Epithelial cell of proximal tubule (primary cell): ENCODE results near the gene UMODL1. TPM values are rescaled to one million over a fixed set of nuclear protein-coding genes. Genes with fewer than 3 reads are reported as not detected.

ENCODE experiments used
- DNase-seq: peaks from one replicate; pipeline ENCODE4 v3.0.0-alpha.2; 2011; ENCODE audit warnings: low read depth
- H3K4me3 ChIP-seq: 2 replicates; pipeline ENCODE4 v1.5.1; 2011; ENCODE audit warnings: low read depth, mild to moderate bottlenecking, low read length
- total RNA-seq: library from RNA; depleted of rRNA; stranded (reverse); fragments of >200 nt; gene quantifications from 2 replicates; pipeline ENCODE4 v1.2.3, GENCODE V29; 2015
- TF ChIP-seq, protein P1 (sequence below): conservative IDR thresholded peaks from 2 replicates; pipeline ENCODE4 v1.5.1; 2012; ENCODE audit warnings: low read depth, mild to moderate bottlenecking, low read length

Gene UMODL1
- total RNA-seq, 1 donor from 2014 or later, result not detected

DNA sequence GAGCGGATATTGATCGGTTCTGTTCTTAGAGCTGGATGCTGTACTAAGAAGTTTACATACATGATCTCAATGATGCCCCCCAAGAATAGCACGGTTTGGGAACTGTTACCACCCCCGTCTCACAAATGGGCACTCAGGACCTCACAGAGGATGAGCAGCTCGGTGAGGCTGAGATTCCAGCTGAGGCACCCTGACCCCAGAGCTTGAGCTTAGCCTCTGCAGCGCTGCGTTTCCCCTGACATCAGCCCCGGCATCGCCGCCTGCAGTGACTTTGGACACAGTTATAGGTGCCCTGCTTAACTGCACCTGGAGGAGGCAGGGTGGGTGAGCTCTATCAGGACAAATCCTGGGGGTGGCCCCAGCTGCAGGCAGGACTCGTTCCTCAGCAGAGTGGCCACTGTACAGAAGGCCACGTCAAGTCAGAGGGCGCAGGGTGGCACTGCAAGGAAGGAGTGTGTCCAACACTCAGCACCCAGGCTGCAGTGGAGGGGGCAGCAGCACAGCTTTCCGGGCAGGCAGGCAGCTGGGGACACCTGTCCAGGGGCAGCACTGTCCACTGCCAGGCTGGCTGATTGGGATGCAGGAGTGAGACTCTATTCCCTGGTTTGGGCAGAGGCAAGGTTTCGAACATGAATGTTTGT lies 82.0 kb downstream of the UMODL1 start:
- no peak for DNase-seq
- H3K4me3 ChIP-seq, result no peak overlapping the region
- TF ChIP-seq, protein P1, sequence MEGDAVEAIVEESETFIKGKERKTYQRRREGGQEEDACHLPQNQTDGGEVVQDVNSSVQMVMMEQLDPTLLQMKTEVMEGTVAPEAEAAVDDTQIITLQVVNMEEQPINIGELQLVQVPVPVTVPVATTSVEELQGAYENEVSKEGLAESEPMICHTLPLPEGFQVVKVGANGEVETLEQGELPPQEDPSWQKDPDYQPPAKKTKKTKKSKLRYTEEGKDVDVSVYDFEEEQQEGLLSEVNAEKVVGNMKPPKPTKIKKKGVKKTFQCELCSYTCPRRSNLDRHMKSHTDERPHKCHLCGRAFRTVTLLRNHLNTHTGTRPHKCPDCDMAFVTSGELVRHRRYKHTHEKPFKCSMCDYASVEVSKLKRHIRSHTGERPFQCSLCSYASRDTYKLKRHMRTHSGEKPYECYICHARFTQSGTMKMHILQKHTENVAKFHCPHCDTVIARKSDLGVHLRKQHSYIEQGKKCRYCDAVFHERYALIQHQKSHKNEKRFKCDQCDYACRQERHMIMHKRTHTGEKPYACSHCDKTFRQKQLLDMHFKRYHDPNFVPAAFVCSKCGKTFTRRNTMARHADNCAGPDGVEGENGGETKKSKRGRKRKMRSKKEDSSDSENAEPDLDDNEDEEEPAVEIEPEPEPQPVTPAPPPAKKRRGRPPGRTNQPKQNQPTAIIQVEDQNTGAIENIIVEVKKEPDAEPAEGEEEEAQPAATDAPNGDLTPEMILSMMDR, result no peak

DNA sequence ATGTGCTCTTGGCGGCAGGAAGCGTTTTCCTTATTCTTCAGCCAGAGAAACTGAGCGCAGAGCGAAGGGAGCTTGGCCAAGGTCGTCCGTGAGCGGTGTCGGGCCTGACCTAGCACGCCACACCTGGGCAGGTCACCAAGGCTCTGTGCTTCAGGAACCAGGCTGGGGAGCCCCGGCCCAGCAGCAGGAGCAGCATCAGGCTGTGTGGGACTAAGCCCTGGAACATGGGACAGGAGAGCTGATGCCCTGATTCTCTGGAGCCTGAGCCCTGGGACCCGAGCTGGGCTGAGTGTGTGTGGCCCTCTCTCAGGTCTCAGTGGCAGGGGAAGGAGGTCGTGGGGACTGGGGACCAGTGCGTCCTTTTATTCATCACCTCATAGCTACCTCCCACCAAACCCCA lies 82.6 kb downstream of the UMODL1 start:
- DNase-seq, result no peak
- no peak overlapping the region for H3K4me3 ChIP-seq
- TF ChIP-seq, protein P1, result no peak

DNA sequence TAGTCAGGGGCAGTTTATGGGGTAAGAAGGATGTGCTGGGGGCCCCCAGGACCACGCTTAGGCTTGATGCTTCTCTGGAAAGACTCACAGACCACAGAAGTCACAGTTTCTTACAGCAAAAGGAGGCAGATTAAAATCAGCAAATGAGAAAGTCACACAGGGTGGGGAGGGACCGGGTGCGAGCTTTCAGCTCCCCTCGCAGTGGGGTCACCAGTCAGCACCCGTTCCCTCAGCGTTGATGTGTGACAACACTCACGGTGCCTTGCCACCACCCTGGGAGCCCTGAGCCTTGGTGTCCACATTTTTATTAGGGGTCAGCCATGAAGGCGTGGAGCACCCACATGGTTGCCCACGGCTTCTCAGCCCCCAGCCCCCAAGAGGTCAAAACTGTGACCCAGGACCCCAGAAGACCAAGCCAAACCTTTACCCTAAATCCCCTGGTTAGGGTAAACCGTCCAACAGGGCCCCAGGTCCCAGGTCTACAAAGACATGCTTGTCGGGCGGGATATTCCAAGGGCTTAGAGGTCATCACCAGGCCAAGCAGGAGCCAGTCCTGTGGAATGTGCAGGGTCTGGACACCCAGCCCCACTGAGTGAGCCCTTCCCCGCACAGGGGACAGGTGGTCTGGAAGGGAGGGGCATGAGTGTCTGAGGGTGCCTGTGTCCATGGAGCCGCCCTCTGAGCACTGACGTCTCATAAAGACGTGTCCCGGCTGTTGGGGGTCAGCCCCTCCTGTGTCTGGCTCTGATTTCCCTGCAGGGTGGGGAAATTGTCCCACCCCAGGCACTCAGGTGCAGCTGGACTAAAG lies 83.3 kb downstream of the UMODL1 start:
- TF ChIP-seq, protein P1, result no peak
- no peak overlapping the region for H3K4me3 ChIP-seq
- DNase-seq, result no peak

DNA sequence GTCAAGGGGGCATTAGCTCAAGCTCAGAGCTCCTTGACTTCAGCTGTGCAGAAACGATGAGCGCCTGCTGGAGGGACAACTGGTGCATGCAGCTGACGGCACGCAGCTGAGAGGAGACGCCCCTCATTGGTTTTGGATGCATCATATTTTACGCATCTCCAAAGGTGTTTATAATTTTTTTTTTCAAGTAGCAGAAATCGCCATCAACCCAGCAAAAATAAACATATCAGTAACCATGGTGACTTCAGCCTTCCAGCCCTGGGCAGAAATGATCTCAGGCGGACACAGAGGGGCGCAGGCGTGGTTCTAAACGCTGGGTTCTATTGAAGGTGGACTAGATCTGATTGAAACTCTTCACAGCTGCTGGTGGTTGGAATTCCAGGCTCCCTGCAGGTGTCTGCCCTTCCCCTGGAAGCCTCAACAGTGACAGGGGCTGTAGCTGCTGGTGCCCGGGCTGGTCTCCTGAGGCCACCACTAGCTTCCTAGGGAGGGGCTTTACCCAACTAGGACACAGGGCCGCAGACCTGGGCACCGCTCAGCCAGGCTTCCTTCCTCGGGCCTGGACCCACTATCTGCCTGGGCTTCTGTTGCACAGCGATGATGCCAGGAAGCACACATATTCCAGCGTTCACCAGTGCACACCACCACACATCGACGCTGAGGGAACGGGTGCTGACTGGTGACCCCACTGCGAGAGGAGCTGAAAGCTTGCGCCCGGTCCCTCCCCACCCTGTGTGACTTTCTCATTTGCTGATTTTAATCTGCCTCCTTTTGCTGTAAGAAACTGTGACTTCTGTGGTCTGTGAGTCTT lies 84.1 kb downstream of the UMODL1 start:
- TF ChIP-seq, protein P1, result no peak
- no peak overlapping the region for H3K4me3 ChIP-seq
- DNase-seq, result no peak

DNA sequence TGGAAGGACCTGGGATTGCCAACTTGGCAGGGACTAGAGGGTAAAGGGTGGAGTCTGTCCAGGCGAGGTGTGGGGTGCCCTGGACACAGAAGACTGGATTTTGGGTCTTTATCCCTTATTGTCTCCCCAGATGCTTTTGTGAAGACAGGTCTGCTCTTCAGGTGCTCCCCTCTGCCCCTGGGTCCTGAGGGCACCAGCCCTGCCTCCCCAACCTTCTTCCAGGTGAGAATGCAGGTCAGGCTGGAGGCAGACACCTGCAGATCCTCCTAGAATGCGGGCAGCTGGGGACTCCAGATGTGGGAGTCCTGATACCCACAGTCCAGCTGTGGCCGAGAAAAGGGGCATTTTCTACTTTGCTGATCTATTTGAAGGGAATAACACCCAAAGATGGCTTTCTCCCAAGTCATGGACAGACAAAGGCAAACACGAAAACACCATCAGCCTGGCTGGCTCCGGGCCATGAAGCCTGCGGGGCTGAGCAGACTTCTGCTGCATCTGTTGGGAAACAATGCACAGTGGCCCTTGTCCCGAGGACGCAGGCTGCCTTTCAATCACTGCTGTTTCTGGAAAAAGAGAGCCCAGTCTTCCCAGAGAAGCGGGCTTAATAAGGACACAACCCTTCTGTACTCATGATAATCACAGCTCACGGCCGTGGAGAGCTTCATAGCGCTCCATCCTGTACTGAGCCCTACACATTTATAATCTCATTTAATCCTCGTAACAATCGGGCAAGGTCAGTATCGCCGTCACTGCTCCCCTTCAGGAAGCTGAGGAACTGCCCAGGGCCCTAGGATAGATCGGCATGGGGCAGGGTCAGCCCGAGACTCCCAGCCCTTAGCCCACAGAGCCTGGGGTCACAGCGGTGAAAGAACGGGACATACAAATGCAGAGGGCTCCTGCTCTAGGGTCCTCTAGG lies 85.8 kb downstream of the UMODL1 start:
- DNase-seq, result no peak
- no peak overlapping the region for H3K4me3 ChIP-seq
- TF ChIP-seq, protein P1, result no peak

DNA sequence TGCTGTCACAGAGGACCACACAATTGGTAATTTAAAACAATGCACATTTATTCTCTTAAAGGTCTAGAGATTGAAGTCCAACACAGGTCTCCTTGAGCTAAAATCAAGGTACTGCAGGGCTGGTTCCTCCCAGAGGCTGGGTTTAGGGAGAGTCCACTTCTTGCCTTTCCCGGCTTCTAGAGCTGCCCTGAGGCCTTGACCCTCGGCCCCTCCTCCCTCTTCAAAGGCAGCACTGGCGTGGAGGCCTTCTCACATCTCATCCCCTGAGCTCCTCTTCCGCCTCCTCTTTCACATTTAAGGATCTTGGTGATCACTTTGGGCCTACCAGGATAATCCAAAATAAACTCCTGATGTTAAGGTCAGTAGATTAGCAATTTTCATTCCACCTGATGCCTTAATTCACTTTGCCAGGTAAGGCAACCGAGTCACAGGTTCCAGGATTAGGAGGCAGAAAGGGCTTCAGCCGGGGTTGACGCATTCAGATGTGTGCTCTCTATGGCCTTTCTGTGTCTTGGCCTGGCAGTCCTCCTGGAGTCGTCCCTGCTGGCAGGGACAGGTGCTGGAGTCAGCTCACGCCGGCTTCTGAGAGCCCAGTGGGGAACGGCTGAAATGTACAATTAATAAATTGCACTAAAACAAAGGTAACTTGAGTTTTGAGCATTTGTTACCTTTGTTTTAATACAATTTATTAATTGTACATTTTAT lies 86.6 kb downstream of the UMODL1 start:
- TF ChIP-seq, protein P1, result no peak
- H3K4me3 ChIP-seq, result no peak overlapping the region
- no peak for DNase-seq
